Naive thymus-derived CD4-positive, alpha-beta T cell (primary cell): ENCODE results near the gene RGS9. TPM values are rescaled to one million over a fixed set of nuclear protein-coding genes. Genes with fewer than 3 reads are reported as not detected.

Experiments
- ATAC-seq: fragments of 150-1000 bp; cut with Tn5 transposase; 2 replicates; pipeline ENCODE4 v1.10.0; 2021; ENCODE audit warnings: mild to moderate bottlenecking, moderate library complexity
- CTCF ChIA-PET: fragments of 350-600 bp; sonication (Branson Sonifier 250); formaldehyde crosslinking; loops from one replicate; lab custom pipeline; 2021; ENCODE audit warnings: antibody characterized with exemption; lab: Charles Lee
- POLR2A ChIA-PET: fragments of 350-600 bp; sonication (Branson Sonifier 250); formaldehyde crosslinking; loops from one replicate; lab custom pipeline; 2021; ENCODE audit warnings: antibody characterized with exemption, inconsistent platforms; lab: Charles Lee
- DNase-seq, 9 donors: peaks; one replicate each; pipeline versions ENCODE4 v3.0.0 to v3.0.0-alpha.2; 2020 to 2022; ENCODE audit warnings: mixed read lengths in 1 of 9
- H3K27ac ChIP-seq: one replicate; pipeline ENCODE4 v1.7.0; 2013; ENCODE audit warnings: mild to moderate bottlenecking, low read depth, low read length, moderate library complexity
- H3K27me3 ChIP-seq, 2 donors: one replicate each; pipeline ENCODE4 v1.7.0; 2013; ENCODE audit warnings: low read length in 2 of 2, mild to moderate bottlenecking in 2 of 2, moderate library complexity in 2 of 2; ENCODE audit not compliant: control insufficient read depth in 2 of 2, insufficient read depth in 2 of 2
- H3K36me3 ChIP-seq, 3 experiments: 1 replicate in 2 of 3; 2 replicates in 1 of 3; pipeline ENCODE4 v1.7.0; 2013; ENCODE audit warnings: low read length in 3 of 3, mild to moderate bottlenecking in 3 of 3, moderate library complexity in 1 of 3; ENCODE audit not compliant: insufficient read depth in 3 of 3, control insufficient read depth in 2 of 3
- H3K4me1 ChIP-seq, 2 donors: one replicate each; pipeline ENCODE4 v1.7.0; 2013; ENCODE audit warnings: low read length in 2 of 2, mild to moderate bottlenecking in 2 of 2, moderate library complexity in 1 of 2; ENCODE audit not compliant: control insufficient read depth in 2 of 2, insufficient read depth in 2 of 2
- H3K4me3 ChIP-seq: 2 replicates; pipeline ENCODE4 v1.7.0; 2013; ENCODE audit warnings: mild to moderate bottlenecking, low read length
- H3K9me3 ChIP-seq, 3 experiments: 1 replicate in 2 of 3; 2 replicates in 1 of 3; pipeline ENCODE4 v1.7.0; 2013; ENCODE audit warnings: low read length in 3 of 3; ENCODE audit not compliant: control insufficient read depth in 2 of 3
- H3K27ac Mint-ChIP-seq, 9 donors: one replicate each; pipeline ENCODE4 v1.8.0; 2020 to 2022; ENCODE audit warnings: mixed read lengths in 9 of 9, mild to moderate bottlenecking in 8 of 9, moderate library complexity in 5 of 9, inconsistent platforms in 2 of 9
- H3K27me3 Mint-ChIP-seq, 5 donors: one replicate each; pipeline ENCODE4 v1.8.0; 2021 to 2022; ENCODE audit warnings: mixed read lengths in 5 of 5, mild to moderate bottlenecking in 1 of 5
- H3K36me3 Mint-ChIP-seq, 5 donors: one replicate each; pipeline ENCODE4 v1.8.0; 2020 to 2022; ENCODE audit warnings: mixed read lengths in 5 of 5, mild to moderate bottlenecking in 3 of 5, inconsistent platforms in 1 of 5
- H3K4me1 Mint-ChIP-seq, 7 donors: one replicate each; pipeline ENCODE4 v1.8.0; 2020 to 2022; ENCODE audit warnings: mixed read lengths in 7 of 7, mild to moderate bottlenecking in 3 of 7, inconsistent platforms in 1 of 7
- H3K4me3 Mint-ChIP-seq, 10 donors: one replicate each; pipeline ENCODE4 v1.8.0; 2020 to 2022; ENCODE audit warnings: mild to moderate bottlenecking in 10 of 10, mixed read lengths in 10 of 10, moderate library complexity in 6 of 10, inconsistent platforms in 2 of 10
- H3K9me3 Mint-ChIP-seq, 11 donors: one replicate each; pipeline ENCODE4 v1.8.0; 2020 to 2022; ENCODE audit warnings: mixed read lengths in 11 of 11, mild to moderate bottlenecking in 4 of 11, inconsistent platforms in 1 of 11, moderate library complexity in 1 of 11
- intact Hi-C, 2 donors: fragments of 100-400 bp; cut with micrococcal nuclease; formaldehyde crosslinking; loops; one replicate each; pipeline ENCODE4 v1.15.1; 2023
- polyA plus RNA-seq, 2 donors: library from polyadenylated mRNA; unstranded; fragments of 300-500 nt; fragmentation: Illumina TruSeq; gene quantifications; one replicate each; pipeline ENCODE4 v1.2.3, GENCODE V29; 2021
- total RNA-seq, 6 experiments: library from RNA in 5 of 6; stranded (reverse) in 5 of 6; gene quantifications; 1 replicate in 5 of 6; 2 replicates in 1 of 6; pipeline ENCODE4 v1.2.3 and lab custom pipeline; 2021 to 2026

The RGS9 gene
- total and polyA plus RNA-seq, 7 experiments from 2014 or later, result 0.32 to 3.9 (median 0.81) TPM; not detected in 2

DNA sequence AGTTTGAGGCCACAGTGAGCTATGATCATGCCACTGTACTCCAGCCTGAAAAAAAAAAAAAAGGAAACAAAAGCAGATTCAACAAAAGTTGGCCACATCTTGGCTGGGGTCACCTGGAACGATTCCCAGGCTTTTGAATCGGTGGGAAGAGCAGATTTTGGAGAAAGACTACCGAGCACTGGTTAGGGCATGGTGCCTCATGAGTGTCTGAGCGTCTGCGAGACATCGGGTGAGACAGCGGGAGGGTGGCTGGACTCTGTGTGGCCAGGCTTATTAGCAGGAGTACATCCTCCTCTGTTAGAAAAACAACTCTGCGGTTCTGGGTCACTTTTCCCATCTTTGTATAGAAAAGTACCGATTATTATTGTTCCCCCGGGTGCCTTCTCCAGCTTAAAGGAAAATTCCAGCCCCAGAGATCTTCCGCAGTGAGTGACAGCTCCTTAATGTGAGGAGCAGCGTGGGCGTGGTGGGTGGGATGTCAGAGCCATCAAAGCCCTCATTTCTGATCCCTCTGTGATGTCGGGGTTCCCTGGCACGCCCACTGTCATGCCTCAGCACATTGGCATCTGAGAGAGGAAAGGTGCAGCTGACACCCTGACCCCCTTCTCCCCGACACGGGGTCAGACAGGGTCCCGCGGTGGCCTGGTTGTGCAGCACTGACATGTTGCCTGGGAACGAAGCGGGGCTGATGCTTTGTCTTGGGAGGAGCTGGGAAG is 6.9 kb downstream of the RGS9 start:
- Histone ChIP-seq H3K36me3 (no peaks in the 10 kb centered on the region), H3K27ac (no peak overlapping the region), H3K4me1 (peaks cover 0 to 11% of the 10 kb centered on the region in 2 donors), H3K27me3 (no peaks in the 10 kb centered on the region), H3K9me3 (no peaks in the 10 kb centered on the region), H3K4me3 (no peak overlapping the region)
- ATAC-seq (no peak), DNase-seq (no peak)
- ChIA-PET CTCF (no interaction called here), POLR2A (interaction anchor here (0.7 kb wide), 1 partner anchor 21 kb away, joined by 3 read pairs; no protein-coding TSS in a partner anchor)
- Mint-ChIP-seq H3K27me3 (peaks cover 8 to 20% (median 15%) of the 10 kb centered on the region in 5 donors), H3K36me3 (peaks cover 0 to 4% (median 0%) of the 10 kb centered on the region in 5 donors), H3K9me3 (no peaks in the 10 kb centered on the region), H3K27ac (no peak overlapping the region), H3K4me3 (no peak overlapping the region), H3K4me1 (peaks cover 6 to 17% (median 8%) of the 10 kb centered on the region in 7 donors)
- intact Hi-C loops, result no loop called here

DNA sequence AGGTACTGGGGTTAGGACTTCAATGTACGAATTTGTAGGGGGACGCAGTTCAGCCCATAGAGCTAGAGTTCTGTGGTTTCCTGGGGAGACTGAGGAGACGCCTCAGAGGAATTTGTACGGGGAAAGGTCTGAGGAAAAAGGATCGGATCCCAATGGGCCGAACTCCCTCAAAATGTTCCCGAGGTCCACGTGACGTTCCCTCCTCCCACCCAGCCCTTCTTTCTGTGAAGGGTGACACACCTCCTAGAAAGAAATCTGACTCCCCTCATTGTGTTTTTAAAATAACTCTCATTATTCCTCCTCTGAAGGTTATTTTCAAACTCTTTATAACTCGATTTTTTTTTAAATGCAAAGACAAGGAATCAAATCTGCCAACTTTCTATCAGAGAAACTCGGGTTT is 8.6 kb downstream of the RGS9 start:
- Histone ChIP-seq H3K27me3 (no peaks in the 10 kb centered on the region), H3K4me3 (no peak overlapping the region), H3K9me3 (no peaks in the 10 kb centered on the region), H3K36me3 (no peaks in the 10 kb centered on the region), H3K27ac (no peak overlapping the region), H3K4me1 (peaks cover 0 to 8% of the 10 kb centered on the region in 2 donors)
- DNase-seq (no peak), ATAC-seq (no peak)
- ChIA-PET CTCF (no interaction called here), POLR2A (no interaction called here)
- Mint-ChIP-seq H3K4me1 (peaks cover 0 to 8% (median 0%) of the 10 kb centered on the region in 7 donors), H3K36me3 (no peaks in the 10 kb centered on the region), H3K9me3 (no peaks in the 10 kb centered on the region), H3K27ac (no peak overlapping the region), H3K4me3 (no peak overlapping the region), H3K27me3 (peaks cover 0 to 10% (median 6%) of the 10 kb centered on the region in 5 donors)
- intact Hi-C loops, result no loop called here

DNA sequence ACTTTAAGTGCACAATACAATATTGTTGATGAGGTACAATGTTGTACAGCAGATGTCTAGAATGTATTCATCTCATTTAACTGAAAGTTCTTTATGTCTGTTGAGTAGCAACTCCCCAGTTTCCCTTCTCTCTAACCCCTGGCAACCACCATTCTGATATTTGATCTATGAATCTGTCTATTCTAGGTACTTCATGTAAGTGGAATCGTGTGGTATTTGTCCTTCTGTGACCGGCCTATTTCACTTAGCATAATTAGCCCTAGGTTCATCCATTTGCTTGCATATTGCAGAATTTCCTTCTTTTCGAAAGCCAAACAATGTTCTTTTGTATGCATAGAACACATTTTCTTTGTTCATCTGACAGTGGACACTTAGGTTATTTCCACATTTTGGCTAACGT is 10.8 kb downstream of the RGS9 start:
- H3K4me1 ChIP-seq, result peaks cover 0 to 1% of the 10 kb centered on the region in 2 donors
- no peaks in the 10 kb centered on the region for H3K4me1 Mint-ChIP-seq
- H3K27me3 Mint-ChIP-seq, result peaks cover 0 to 16% (median 0%) of the 10 kb centered on the region in 5 donors
- no peaks in the 10 kb centered on the region for H3K9me3 Mint-ChIP-seq
- H3K4me3 ChIP-seq, result no peak overlapping the region
- no peak overlapping the region for H3K27ac Mint-ChIP-seq
- CTCF ChIA-PET, result interaction anchor here (1.5 kb wide), 1 partner anchor 9 kb away, joined by 4 read pairs; no protein-coding TSS in a partner anchor
- no peaks in the 10 kb centered on the region for H3K9me3 ChIP-seq
- ATAC-seq (no peak), DNase-seq (no peak)
- H3K27ac ChIP-seq, result no peak overlapping the region
- intact Hi-C loops, result no loop called here
- POLR2A ChIA-PET, result no interaction called here
- no peaks in the 10 kb centered on the region for H3K36me3 Mint-ChIP-seq
- H3K4me3 Mint-ChIP-seq, result no peak overlapping the region
- no peaks in the 10 kb centered on the region for H3K27me3 ChIP-seq
- H3K36me3 ChIP-seq, result no peaks in the 10 kb centered on the region

DNA sequence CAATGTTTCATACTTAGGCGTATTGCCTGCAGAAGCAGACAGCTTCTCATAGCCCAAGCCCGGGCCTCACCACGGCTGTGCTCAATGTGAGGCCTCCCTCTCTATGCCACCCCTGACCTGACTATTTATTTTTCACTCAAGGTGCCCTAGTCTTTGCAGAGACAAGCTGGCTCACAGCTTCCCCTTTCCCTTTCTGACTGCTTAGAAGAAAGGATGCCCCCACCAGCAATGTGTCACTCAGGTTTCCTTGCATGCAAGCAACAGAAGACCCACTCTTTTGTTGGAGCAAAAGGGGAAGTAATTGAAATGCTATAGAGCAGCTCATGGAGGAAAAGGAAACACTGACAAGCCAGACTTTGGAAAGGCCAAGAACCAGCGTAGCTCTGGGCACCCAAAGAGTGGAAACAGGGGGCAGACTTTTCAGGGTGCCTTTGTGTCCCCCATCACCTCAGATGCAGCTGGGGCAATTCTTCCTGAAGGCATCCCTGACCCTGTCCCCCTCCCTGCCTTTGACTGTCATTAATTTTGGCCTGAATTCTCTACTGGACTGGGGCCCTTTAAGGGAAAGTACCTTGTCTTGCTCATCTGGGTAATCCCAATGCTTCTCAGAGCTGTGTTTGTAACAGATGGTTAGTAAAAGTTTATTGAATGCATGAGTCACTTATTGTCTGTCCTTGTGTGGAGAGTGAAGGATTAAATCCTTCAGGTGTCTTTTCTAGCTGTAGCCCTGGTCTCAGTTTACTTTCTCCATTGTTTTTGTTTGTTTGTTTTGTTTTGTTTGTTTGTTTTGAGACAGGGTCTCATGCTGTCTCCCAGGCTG is 17.8 kb downstream of the RGS9 start:
- Histone ChIP-seq H3K27ac (no peak overlapping the region), H3K4me3 (no peak overlapping the region), H3K4me1 (no peaks in the 10 kb centered on the region), H3K9me3 (no peaks in the 10 kb centered on the region), H3K27me3 (no peaks in the 10 kb centered on the region), H3K36me3 (no peaks in the 10 kb centered on the region)
- ChIA-PET POLR2A (no interaction called here), CTCF (interaction anchor here (0.6 kb wide), 1 partner anchor 350 kb away, joined by 4 read pairs; no protein-coding TSS in a partner anchor)
- H3K27me3 Mint-ChIP-seq, result peaks cover 0 to 9% (median 0%) of the 10 kb centered on the region in 5 donors
- DNase-seq (no peak), ATAC-seq (peak; percentile 44)
- H3K4me3 Mint-ChIP-seq, result no peak overlapping the region
- no peaks in the 10 kb centered on the region for H3K36me3 Mint-ChIP-seq
- intact Hi-C loops, result no loop called here
- H3K27ac Mint-ChIP-seq, result no peak overlapping the region
- no peaks in the 10 kb centered on the region for H3K9me3 Mint-ChIP-seq
- H3K4me1 Mint-ChIP-seq, result peaks cover 0 to 14% (median 0%) of the 10 kb centered on the region in 7 donors

DNA sequence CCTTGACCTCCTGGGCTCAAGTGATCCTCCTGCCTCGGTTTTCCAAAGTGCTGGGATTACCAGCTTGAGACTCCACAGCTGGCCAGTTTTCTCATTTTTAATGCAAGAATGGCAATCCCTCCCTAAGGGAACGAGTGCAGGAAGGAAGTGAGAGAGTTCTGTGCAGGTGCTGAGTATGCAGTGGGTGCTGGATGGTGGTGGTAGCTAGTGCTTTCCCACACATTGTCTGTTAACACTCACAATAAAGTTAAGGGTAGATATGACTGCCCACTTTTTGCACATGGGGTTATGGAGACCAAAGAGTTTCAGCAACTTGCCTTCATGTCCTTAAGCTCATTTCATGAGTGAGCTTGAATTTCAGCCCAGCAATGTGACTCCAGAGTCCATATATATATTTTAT is 18.5 kb downstream of the RGS9 start:
- no peaks in the 10 kb centered on the region for H3K4me1 ChIP-seq
- Mint-ChIP-seq H3K9me3 (no peaks in the 10 kb centered on the region), H3K36me3 (no peaks in the 10 kb centered on the region), H3K27ac (no peak overlapping the region), H3K4me3 (no peak overlapping the region), H3K27me3 (peaks cover 0 to 9% (median 0%) of the 10 kb centered on the region in 5 donors), H3K4me1 (peaks cover 0 to 14% (median 0%) of the 10 kb centered on the region in 7 donors)
- ATAC-seq (no peak), DNase-seq (no peak)
- intact Hi-C loops, result no loop called here
- CTCF ChIA-PET, result interaction anchor here (0.6 kb wide), 1 partner anchor 350 kb away, joined by 4 read pairs; no protein-coding TSS in a partner anchor
- POLR2A ChIA-PET, result no interaction called here
- H3K27me3 ChIP-seq, result no peaks in the 10 kb centered on the region
- no peak overlapping the region for H3K27ac ChIP-seq
- H3K9me3 ChIP-seq, result no peaks in the 10 kb centered on the region
- H3K4me3 ChIP-seq, result no peak overlapping the region
- no peaks in the 10 kb centered on the region for H3K36me3 ChIP-seq

DNA sequence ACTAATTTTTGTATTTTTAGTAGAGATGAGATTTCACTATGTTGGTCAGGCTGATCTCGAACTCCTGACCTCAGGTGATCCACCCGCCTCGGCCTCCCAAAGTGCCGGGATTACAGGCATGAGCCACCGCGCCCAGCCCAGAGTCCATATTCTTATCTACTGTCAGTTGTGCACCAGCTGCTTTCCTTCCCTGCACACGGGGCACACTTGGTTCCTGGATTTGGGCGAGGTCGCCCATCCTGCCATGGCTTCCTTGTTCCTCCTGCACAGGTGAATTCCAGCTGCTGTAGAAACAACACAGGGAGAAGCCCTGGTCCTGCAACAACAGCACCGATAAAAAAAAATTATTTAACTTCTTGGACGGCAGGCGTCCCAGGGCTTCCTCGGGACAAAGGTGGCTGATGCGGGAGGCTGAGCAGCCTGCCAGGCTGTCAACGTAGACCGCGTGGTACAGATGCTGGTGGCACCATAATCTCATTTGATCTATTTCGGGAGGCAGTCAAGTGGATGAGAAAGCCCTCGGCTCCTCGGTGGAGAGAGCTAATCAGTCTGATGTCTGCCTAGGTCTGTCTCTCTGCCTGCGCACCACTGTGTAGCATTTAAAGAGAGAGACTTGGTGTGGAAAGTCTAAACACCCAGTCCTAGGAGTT is 19.1 kb downstream of the RGS9 start:
- Mint-ChIP-seq H3K36me3 (no peaks in the 10 kb centered on the region), H3K27me3 (peaks cover 0 to 9% (median 0%) of the 10 kb centered on the region in 5 donors), H3K27ac (no peak overlapping the region), H3K9me3 (no peaks in the 10 kb centered on the region), H3K4me1 (peaks cover 0 to 14% (median 0%) of the 10 kb centered on the region in 7 donors), H3K4me3 (no peak overlapping the region)
- ChIA-PET POLR2A (no interaction called here), CTCF (no interaction called here)
- H3K4me3 ChIP-seq, result no peak overlapping the region
- no peaks in the 10 kb centered on the region for H3K9me3 ChIP-seq
- ATAC-seq, result no peak
- no peak overlapping the region for H3K27ac ChIP-seq
- no peaks in the 10 kb centered on the region for H3K27me3 ChIP-seq
- intact Hi-C loops, result no loop called here
- no peaks in the 10 kb centered on the region for H3K4me1 ChIP-seq
- no peak for DNase-seq
- no peaks in the 10 kb centered on the region for H3K36me3 ChIP-seq
